GM19239 (cell line): ENCODE measurements around the gene TGFA.
A peak's percentile ranks its signal among the peaks of the same experiment; 100 is the strongest.

ENCODE experiments used
- DNase-seq: peaks from one replicate; pipeline ENCODE4 v3.0.0; 2011; ENCODE audit warnings: low spot score; ENCODE audit not compliant: insufficient read length
- FAIRE-seq: peaks from 2 replicates; lab custom pipeline; 2011; peaks lifted over from hg19 to GRCh38; lab: Jason Lieb, UNC

The TGFA gene

GRCh38 chr2:70553584-70554337, at the start of gene TGFA:
Gene TGFA (minus strand): TSS chr2:70553826. CDS start chr2:70553767, 59 bp downstream.
- DNase-seq: peak; percentile 40

GRCh38 chr2:70603066-70603465, 49.4 kb upstream of the TGFA start:
- DNase-seq: no peak
- no peak for FAIRE-seq

More at GRCh38 chr2:70553584-70554337, at the start of gene TGFA:
- no peak for FAIRE-seq

GRCh38 chr2:70598197-70598596, 44.6 kb upstream of the TGFA start:
- DNase-seq (no peak), FAIRE-seq (no peak)

GRCh38 chr2:70596739-70597138, 43.1 kb upstream of the TGFA start:
- no peak for FAIRE-seq

DNA sequence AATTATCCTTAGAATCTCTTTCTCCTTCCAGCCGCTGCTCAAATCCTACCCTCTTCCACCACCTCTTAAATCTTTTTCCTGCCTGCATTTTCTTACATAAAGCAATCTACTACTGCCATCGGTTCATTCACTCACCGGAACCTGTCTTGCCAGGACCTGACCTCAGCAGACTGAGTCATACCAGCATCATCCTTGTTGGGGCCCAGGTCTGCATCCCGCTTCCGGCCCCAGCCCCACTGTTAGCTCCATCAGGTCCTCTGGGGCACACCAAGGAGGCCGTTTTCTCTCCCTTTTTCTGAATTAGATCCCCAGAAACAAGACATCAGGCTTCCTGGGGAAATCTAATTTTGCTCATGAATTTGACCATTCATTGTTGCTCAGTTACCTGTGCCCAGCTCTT, 42.7 kb upstream of the TGFA start:
- no peak for DNase-seq
- no peak for FAIRE-seq

More at GRCh38 chr2:70596739-70597138, 43.1 kb upstream of the TGFA start:
- DNase-seq: no peak

DNA sequence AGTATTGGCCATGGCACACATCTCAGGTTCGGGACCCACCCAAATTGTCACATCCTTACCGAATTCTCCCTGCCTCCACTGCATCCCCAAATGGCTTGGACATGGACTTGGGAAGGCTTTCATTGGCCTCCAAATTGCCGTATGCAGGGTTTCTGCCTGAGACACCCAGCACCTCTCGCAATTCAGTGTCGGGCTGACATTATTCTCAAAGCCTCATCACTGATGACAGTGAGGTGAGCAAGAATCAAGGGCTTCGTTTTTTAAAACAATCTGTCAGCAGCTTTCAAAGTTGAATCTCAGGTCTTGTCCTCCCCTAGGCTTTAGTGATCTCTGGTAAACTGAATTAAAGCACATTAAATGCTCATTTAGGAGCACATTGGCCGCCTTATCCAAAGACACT, 29.5 kb upstream of the TGFA start:
- DNase-seq (no peak), FAIRE-seq (no peak)

DNA sequence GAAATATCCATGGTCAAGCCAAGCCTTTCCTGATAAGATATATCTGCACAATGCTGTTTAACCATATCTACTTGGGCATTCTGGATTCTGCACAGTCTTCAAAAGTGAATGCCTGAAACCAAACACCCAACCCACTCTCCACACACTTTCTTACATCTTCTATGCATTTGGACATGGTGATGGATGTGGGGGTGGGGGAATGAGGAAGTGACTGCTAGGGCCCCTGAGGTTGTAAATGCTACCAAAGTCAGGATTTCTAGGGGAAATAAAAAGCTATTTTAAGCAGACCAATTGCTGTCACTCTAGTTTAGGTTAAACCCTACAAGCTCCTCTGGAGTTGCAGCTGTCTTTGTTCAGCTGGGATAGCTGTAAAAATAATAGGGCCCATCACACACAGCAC, 26.7 kb upstream of the TGFA start:
- no peak for FAIRE-seq
- no peak for DNase-seq

- FAIRE-seq (no peak), DNase-seq (no peak)
Observed at GRCh38 chr2:70574618-70575017, 21.0 kb upstream of the TGFA start.

- FAIRE-seq: no peak
- no peak for DNase-seq
Observed at GRCh38 chr2:70574109-70574508, 20.5 kb upstream of the TGFA start.

GRCh38 chr2:70570041-70570661, 16.5 kb upstream of the TGFA start:
- no peak for FAIRE-seq
- no peak for DNase-seq

DNA sequence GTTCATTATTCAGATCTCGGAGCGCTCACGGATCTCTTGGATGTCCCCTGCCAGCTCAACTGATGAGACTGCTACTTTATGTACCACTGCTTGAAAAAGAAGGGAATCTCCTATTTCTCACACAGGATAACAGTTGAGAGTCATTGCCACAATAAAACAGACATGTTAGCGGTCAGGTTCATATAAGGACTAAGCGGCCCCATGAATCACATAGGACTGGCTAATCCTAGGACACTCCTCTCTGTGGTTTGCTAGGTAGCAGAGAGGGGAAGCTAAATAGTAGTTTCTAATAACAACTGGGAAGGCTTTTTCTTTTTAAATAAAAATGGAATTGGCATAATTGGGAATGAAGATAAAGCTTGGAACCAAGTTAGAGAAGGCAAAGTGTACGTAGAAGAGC, 15.9 kb upstream of the TGFA start:
- DNase-seq: no peak
- no peak for FAIRE-seq

- FAIRE-seq (no peak), DNase-seq (no peak)
Observed at GRCh38 chr2:70566906-70567305, 13.3 kb upstream of the TGFA start.

- FAIRE-seq: no peak
- DNase-seq: no peak
Observed at GRCh38 chr2:70566464-70566863, 12.8 kb upstream of the TGFA start.

GRCh38 chr2:70565039-70565731, 11.6 kb upstream of the TGFA start:
- DNase-seq (no peak), FAIRE-seq (no peak)

GRCh38 chr2:70561893-70562292, 8.3 kb upstream of the TGFA start:
- DNase-seq: no peak
- no peak for FAIRE-seq

DNA sequence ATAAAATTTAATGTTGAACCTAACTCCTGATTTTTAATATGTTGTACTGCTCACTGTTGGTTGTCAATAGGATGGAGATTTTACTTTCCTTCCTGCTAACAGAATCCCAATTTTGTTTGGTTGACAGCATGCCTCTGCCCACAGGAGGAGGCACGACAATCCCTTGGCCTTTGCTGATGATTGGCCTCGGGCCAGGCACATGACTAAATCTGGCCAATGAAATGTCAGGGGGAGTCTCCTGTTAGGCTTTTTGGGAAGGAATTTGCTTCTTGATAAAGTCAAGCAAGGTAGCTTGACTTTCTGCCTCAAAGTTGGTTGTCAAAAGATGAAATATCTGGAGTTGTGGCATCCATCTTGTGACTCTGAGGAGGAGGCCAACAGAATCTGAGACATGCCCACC, 6.8 kb upstream of the TGFA start:
- DNase-seq (no peak), FAIRE-seq (no peak)

DNA sequence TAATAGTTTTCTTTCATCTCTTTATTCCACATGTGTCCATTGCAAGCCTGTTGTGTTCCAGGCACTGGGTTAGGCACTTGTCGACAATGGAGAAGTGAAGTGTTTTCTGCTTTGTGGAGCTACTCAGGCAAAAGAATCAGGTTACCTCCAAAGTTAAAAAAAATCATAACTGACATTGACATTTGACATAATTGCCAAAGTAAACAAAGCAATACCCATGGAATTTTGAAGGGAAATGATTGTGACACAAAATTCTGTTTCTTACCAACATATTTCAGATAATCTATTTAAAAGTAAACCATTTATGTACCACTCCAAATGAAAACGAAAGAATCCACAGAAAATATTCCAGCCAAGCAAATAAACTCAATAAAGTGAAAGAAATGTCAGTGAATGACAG, 6.4 kb upstream of the TGFA start:
- FAIRE-seq (no peak), DNase-seq (no peak)

DNA sequence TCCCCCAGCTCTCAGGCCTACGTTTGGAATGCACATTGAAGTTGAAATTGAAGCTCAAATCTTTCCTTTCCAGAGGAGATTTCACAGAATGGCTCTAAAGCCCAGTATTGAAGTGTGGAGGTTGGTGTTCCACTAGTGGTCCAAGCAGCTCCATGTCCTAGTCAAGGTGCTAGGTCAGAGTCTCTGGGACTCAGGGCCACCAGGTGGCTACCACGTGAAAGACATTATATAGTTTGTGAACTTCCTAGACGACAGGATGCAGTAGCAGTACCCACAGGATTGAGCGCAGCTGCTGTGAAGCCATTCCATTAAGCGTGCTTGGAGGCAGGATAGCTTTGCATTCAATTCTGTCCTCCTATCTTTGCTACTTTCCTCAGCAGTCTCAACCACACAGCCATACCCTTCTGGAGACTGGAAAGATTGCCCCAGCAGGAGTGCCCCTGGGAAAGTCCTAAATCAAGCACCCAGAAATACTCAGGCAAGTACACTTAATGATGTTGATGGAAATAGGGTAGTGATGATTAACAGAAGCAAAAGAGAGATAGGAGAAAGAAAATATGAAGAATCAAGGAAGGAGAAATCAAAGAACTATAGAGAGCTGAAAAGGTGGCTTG, 4.7 kb upstream of the TGFA start:
- DNase-seq: no peak
- FAIRE-seq: no peak

DNA sequence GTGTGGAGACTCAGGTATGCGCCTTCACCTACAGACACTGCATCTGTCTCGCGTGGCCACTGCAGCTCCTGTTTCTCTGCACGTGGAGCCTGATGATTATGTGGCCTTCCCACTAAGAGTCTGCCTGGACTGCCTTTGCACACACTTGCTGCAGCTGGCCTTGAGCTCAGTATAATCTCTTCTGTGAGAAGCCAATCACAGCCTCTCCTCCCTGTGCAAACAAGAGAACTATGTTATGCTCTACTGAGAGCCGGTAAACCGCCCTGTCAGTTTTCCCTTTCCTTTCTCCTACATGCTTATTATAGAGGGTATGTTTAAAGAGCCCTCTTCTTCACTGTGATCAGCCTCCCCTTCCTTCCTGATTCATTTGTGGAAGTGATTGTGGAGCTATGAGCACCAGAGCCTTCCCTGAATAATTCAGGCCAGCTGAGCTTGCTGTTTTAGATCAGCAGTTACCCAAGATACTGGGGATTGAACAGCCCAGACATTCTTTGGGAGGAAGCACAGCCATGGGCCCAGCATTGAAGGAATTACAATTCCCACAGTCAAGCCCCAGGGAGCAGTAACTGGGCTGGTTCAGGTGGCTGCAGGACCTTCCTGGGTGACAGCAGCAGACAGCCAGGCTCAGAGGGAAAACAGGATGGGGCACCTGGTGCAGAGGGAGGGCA, 3.7 kb upstream of the TGFA start:
- FAIRE-seq (no peak), DNase-seq (no peak)

DNA sequence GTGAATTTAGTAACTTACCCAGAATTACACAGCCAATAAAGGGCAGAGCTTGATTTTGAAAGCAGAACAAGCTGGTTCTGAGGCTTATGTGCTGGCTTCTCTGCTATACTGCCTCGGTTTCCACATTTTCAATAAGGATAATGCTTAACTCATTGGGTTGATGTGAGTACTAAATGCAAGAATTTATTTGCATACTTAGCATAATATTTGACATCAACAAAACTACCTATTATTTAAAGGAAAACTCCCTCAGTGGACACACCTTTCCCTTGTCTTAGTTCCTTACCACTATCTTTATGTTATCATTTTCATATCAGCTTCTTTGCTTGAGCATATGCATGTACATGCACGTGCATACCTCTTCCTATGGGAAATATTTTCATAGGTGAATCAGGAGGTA, 3.0 kb upstream of the TGFA start:
- DNase-seq (no peak), FAIRE-seq (no peak)
